Endothelial cell of umbilical vein (primary cell): Measurements from ENCODE around the gene HIVEP3.

Source experiments
- EZH2 ChIP-seq: IDR thresholded peaks from 2 replicates; pipeline ENCODE4 v1.6.1; 2012; ENCODE audit warnings: borderline replicate concordance, low read depth, mild to moderate bottlenecking, moderate library complexity, low read length, inconsistent platforms; ENCODE audit not compliant: severe bottlenecking
- GATA2 ChIP-seq: IDR thresholded peaks from 2 replicates; pipeline ENCODE4 v1.7.0; 2011; ENCODE audit warnings: low read depth, mild to moderate bottlenecking, moderate library complexity, mixed read lengths, low read length; ENCODE audit not compliant: insufficient read length, insufficient read depth
- JUN ChIP-seq: IDR thresholded peaks from 2 replicates; pipeline ENCODE4 v1.6.1; 2011; ENCODE audit warnings: borderline replicate concordance, low read depth; ENCODE audit not compliant: insufficient read length, insufficient read depth
- MYC ChIP-seq: IDR thresholded peaks from one replicate; pipeline ENCODE4 v1.6.1; 2011; ENCODE audit warnings: mild to moderate bottlenecking, low read depth, low read length
- POLR2A ChIP-seq: IDR thresholded peaks from 2 replicates; pipeline ENCODE4 v1.6.1; 2012; ENCODE audit warnings: low read depth, mild to moderate bottlenecking, control low read depth, low read length
- POLR2AphosphoS5 ChIP-seq: IDR thresholded peaks from 2 replicates; pipeline ENCODE4 v1.6.1; 2012; ENCODE audit warnings: low read depth, mild to moderate bottlenecking, control low read depth, low read length, moderate library complexity; ENCODE audit not compliant: insufficient read depth
- TF ChIP-seq, protein P1 (sequence below), 2 donors: IDR thresholded peaks; 1 replicate in 1 of 2; 2 replicates in 1 of 2; pipeline ENCODE4 v1.5.1; 2011; ENCODE audit warnings: low read length in 2 of 2, mild to moderate bottlenecking in 2 of 2, moderate library complexity in 2 of 2, control low read depth in 1 of 2, inconsistent platforms in 1 of 2, low read depth in 1 of 2; ENCODE audit not compliant: insufficient read depth in 1 of 2; ENCODE audit errors: extremely low read depth in 1 of 2
- TF ChIP-seq, protein P2 (sequence below): IDR thresholded peaks from 2 replicates; pipeline ENCODE4 v1.6.1; 2011; ENCODE audit not compliant: insufficient read depth, insufficient read length

DNA sequence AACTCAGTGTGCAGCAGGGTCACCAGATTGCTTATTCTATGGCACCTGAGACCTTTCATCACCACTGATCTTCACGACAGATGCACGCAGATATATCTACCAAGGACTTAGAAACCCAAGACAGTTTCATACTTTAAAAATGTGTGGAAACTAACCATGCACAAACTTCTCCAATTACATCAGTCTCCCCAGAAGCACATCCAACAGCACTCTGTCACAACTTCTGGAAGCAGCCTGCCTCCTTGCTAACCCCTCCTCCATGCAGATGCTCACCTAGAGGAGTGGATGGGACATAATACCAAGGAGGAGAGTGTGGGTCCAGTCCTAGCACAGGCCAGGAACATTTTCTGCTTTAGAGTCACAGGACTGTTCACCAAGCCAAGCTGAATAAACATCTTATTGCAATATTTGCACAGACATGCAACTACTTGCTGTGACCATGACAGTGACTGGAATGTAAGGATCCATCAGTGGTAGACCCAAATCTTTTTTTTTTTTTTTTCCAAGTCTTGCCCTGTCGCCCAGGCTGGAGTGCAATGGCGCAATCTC, 69.4 kb downstream of the HIVEP3 start:
- TF ChIP-seq, protein P1, sequence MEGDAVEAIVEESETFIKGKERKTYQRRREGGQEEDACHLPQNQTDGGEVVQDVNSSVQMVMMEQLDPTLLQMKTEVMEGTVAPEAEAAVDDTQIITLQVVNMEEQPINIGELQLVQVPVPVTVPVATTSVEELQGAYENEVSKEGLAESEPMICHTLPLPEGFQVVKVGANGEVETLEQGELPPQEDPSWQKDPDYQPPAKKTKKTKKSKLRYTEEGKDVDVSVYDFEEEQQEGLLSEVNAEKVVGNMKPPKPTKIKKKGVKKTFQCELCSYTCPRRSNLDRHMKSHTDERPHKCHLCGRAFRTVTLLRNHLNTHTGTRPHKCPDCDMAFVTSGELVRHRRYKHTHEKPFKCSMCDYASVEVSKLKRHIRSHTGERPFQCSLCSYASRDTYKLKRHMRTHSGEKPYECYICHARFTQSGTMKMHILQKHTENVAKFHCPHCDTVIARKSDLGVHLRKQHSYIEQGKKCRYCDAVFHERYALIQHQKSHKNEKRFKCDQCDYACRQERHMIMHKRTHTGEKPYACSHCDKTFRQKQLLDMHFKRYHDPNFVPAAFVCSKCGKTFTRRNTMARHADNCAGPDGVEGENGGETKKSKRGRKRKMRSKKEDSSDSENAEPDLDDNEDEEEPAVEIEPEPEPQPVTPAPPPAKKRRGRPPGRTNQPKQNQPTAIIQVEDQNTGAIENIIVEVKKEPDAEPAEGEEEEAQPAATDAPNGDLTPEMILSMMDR (IDR thresholded peaks at IDR 0.05; ENCODE audit: extremely low read depth in 1 of 2, insufficient read depth in 1 of 2, low read depth in 1 of 2, low read length in 2 of 2): no peak
- no peak for TF ChIP-seq POLR2A
- no peak for TF ChIP-seq EZH2
- no peak for TF ChIP-seq POLR2AphosphoS5
- TF ChIP-seq JUN: no peak
- no peak for TF ChIP-seq GATA2
- no peak for TF ChIP-seq MYC
- TF ChIP-seq, protein P2, sequence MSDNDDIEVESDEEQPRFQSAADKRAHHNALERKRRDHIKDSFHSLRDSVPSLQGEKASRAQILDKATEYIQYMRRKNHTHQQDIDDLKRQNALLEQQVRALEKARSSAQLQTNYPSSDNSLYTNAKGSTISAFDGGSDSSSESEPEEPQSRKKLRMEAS: no peak
